DND-41 (cell line): Measurements from ENCODE around the gene YARS1.
A peak's percentile ranks its signal among the peaks of the same experiment; 100 is the strongest.

ENCODE experiments used
- ATAC-seq: fragments of 200-7000 bp; cut with Tn5 transposase; 3 replicates; pipeline ENCODE4 v1.9.1; 2021; ENCODE audit warnings: low read depth; ENCODE audit not compliant: insufficient read depth
- DNase-seq: peaks from one replicate; pipeline ENCODE4 v3.0.0-alpha.2; 2020
- H2AFZ ChIP-seq: 2 replicates; pipeline ENCODE4 v1.6.0; 2012; ENCODE audit warnings: low read depth, low read length
- H3K27ac ChIP-seq: 2 replicates; pipeline ENCODE4 v1.5.1; 2012; ENCODE audit warnings: low read length, inconsistent platforms
- H3K27me3 ChIP-seq: fragments of 200-600 bp; sonication (generic); 2 replicates; pipeline ENCODE4 v1.6.0; 2012; ENCODE audit warnings: low read length, mild to moderate bottlenecking, inconsistent platforms; ENCODE audit not compliant: insufficient read depth, poor library complexity
- H3K36me3 ChIP-seq: 2 replicates; pipeline ENCODE4 v1.5.1; 2012; ENCODE audit warnings: low read length, inconsistent platforms; ENCODE audit not compliant: insufficient read depth
- H3K4me1 ChIP-seq: 2 replicates; pipeline ENCODE4 v1.5.1; 2012; ENCODE audit warnings: mild to moderate bottlenecking, low read length; ENCODE audit not compliant: insufficient read depth
- H3K4me2 ChIP-seq: 2 replicates; pipeline ENCODE4 v1.6.0; 2012; ENCODE audit warnings: mild to moderate bottlenecking, moderate library complexity, low read length, inconsistent platforms; ENCODE audit not compliant: insufficient read depth
- H3K4me3 ChIP-seq, 2 experiments: fragments of 200-600 bp in 1 of 2; shearing (Covaris generic) in 1 of 2; 2 replicates each; pipeline ENCODE4 v1.5.1; 2012 to 2016; ENCODE audit warnings: inconsistent platforms in 2 of 2, low read length in 2 of 2, mild to moderate bottlenecking in 2 of 2, low read depth in 1 of 2, moderate library complexity in 1 of 2
- H3K79me2 ChIP-seq: 2 replicates; pipeline ENCODE4 v1.6.0; 2012; ENCODE audit warnings: low read length, inconsistent platforms; ENCODE audit not compliant: insufficient read depth
- H3K9ac ChIP-seq: 2 replicates; pipeline ENCODE4 v1.6.0; 2012; ENCODE audit warnings: low read depth, mild to moderate bottlenecking, inconsistent platforms, low read length, moderate library complexity
- H3K9me3 ChIP-seq: 2 replicates; pipeline ENCODE4 v1.5.1; 2012; ENCODE audit warnings: low read length, moderate library complexity, mild to moderate bottlenecking, inconsistent platforms; ENCODE audit not compliant: insufficient read depth, severe bottlenecking
- H4K20me1 ChIP-seq: 2 replicates; pipeline ENCODE4 v1.6.0; 2012; ENCODE audit warnings: low read length; ENCODE audit not compliant: insufficient read depth
- CTCF ChIP-seq: IDR thresholded peaks from 2 replicates; pipeline ENCODE4 v1.5.1; 2012; ENCODE audit warnings: borderline replicate concordance, low read length, moderate library complexity, mild to moderate bottlenecking; ENCODE audit not compliant: poor library complexity, severe bottlenecking; ENCODE audit errors: extremely low read depth
- EZH2 ChIP-seq: IDR thresholded peaks from 3 replicates; pipeline ENCODE4 v1.6.1; 2012; ENCODE audit warnings: borderline replicate concordance, low read depth, mild to moderate bottlenecking, moderate library complexity, low read length, inconsistent platforms; ENCODE audit not compliant: severe bottlenecking

The YARS1 gene

GRCh38 chr1:32775640-32776337, 41.4 kb downstream of the YARS1 start:
- H2AFZ ChIP-seq, result no peak overlapping the region
- TF ChIP-seq CTCF, result no peak
- no peak for TF ChIP-seq EZH2
- no peak overlapping the region for H3K27ac ChIP-seq
- H3K9ac ChIP-seq, result no peak overlapping the region
- no peak overlapping the region for H3K4me3 ChIP-seq
- no peaks in the 10 kb centered on the region for H3K79me2 ChIP-seq
- ATAC-seq (no peak), DNase-seq (no peak)
- H3K9me3 ChIP-seq, result no peaks in the 10 kb centered on the region
- no peaks in the 10 kb centered on the region for H3K27me3 ChIP-seq
- peaks cover 36% of the 10 kb centered on the region for H4K20me1 ChIP-seq
- H3K4me1 ChIP-seq, result no peaks in the 10 kb centered on the region
- no peak overlapping the region for H3K4me2 ChIP-seq
- H3K36me3 ChIP-seq, result peaks cover 68% of the 10 kb centered on the region

- no peaks in the 10 kb centered on the region for H3K4me1 ChIP-seq
- no peak for DNase-seq
- H3K4me2 ChIP-seq, result no peak overlapping the region
Measured at GRCh38 chr1:32774950-32775634, 42.1 kb downstream of the YARS1 start.

GRCh38 chr1:32774464-32774808, 42.7 kb downstream of the YARS1 start:
- Histone ChIP-seq H3K9me3 (no peaks in the 10 kb centered on the region), H3K4me2 (no peak overlapping the region), H3K36me3 (peaks cover 54% of the 10 kb centered on the region), H3K4me3 (no peak overlapping the region), H3K27ac (no peak overlapping the region), H2AFZ (no peak overlapping the region), H3K79me2 (no peaks in the 10 kb centered on the region), H4K20me1 (peaks cover 26% of the 10 kb centered on the region), H3K4me1 (no peaks in the 10 kb centered on the region), H3K9ac (no peak overlapping the region), H3K27me3 (no peaks in the 10 kb centered on the region)
- DNase-seq (no peak), ATAC-seq (0 out of 3 replicates have a peak, but pooled peaks have one; percentile 2)
- no peak for TF ChIP-seq CTCF
- no peak for TF ChIP-seq EZH2

More at GRCh38 chr1:32774950-32775634, 42.1 kb downstream of the YARS1 start:
- ATAC-seq, result no peak
- Histone ChIP-seq H2AFZ (no peak overlapping the region), H3K79me2 (no peaks in the 10 kb centered on the region), H4K20me1 (peaks cover 29% of the 10 kb centered on the region), H3K9me3 (no peaks in the 10 kb centered on the region), H3K36me3 (peaks cover 61% of the 10 kb centered on the region), H3K4me3 (no peak overlapping the region), H3K9ac (no peak overlapping the region), H3K27ac (no peak overlapping the region), H3K27me3 (no peaks in the 10 kb centered on the region)
- TF ChIP-seq CTCF (no peak), EZH2 (no peak)
